SK-N-SH (cell line): ENCODE results near the gene GPR37L1. TPM values are rescaled to one million over a fixed set of nuclear protein-coding genes. Genes with fewer than 3 reads are reported as not detected.

Experiments used
- CTCF ChIA-PET: fragments of 300-600, 350-600 bp; formaldehyde crosslinking; extraction: SDS; loops from one replicate; lab custom pipeline; 2021; lab: Yijun Ruan, JAX
- POLR2A ChIA-PET: fragments of 350-600 bp; sonication (Branson Sonifier 250); formaldehyde crosslinking; extraction: SDS; loops from one replicate; lab custom pipeline; 2020; ENCODE audit warnings: antibody characterized with exemption, inconsistent platforms; lab: Yijun Ruan, JAX
- DNase-seq: peaks from one replicate; pipeline ENCODE4 v3.0.0; 2012
- H2AFZ ChIP-seq: fragments of 200-600 bp; sonication (generic); 2 replicates; pipeline ENCODE4 v1.8.1; 2016; ENCODE audit warnings: antibody characterized with exemption, mild to moderate bottlenecking, low read depth
- H3F3A ChIP-seq: fragments of 200-600 bp; sonication (generic); replicated peaks from 2 replicates; pipeline ENCODE3; 2016; ENCODE audit warnings: antibody characterized with exemption, mild to moderate bottlenecking; ENCODE audit not compliant: insufficient read depth
- H3K27ac ChIP-seq, 2 experiments: fragments of 200-500 bp in 1 of 2; fragments of 200-600 bp in 1 of 2; sonication (Bioruptor generic) in 1 of 2; sonication (generic), shearing (Covaris generic) in 1 of 2; 2 replicates each; pipeline versions ENCODE4 v1.5.1 to v1.6.1; 2014 to 2016; ENCODE audit warnings: low read depth in 2 of 2, inconsistent platforms in 1 of 2, low read length in 1 of 2, mild to moderate bottlenecking in 1 of 2, mixed read lengths in 1 of 2
- H3K27me3 ChIP-seq: fragments of 200-600 bp; sonication (generic), shearing (Covaris generic); 2 replicates; pipeline ENCODE4 v1.6.1; 2016; ENCODE audit warnings: mixed run types; ENCODE audit not compliant: insufficient read depth
- H3K36me3 ChIP-seq, 2 experiments: fragments of 200-500 bp in 1 of 2; fragments of 200-600 bp in 1 of 2; sonication (Bioruptor generic) in 1 of 2; sonication (generic) in 1 of 2; replicated peaks in 1 of 2; 2 replicates each; pipeline versions ENCODE3 to v1.5.1; 2014 to 2016; ENCODE audit warnings: low read length in 1 of 2, mild to moderate bottlenecking in 1 of 2; ENCODE audit not compliant: insufficient read depth in 2 of 2, control insufficient read depth in 1 of 2
- H3K4me1 ChIP-seq, 2 experiments: fragments of 200-500 bp in 1 of 2; fragments of 200-600 bp in 1 of 2; sonication (Bioruptor generic) in 1 of 2; sonication (generic), shearing (Covaris generic) in 1 of 2; 2 replicates each; pipeline versions ENCODE4 v1.5.1 to v1.6.1; 2014 to 2016; ENCODE audit warnings: low read depth in 1 of 2, low read length in 1 of 2, mixed run types in 1 of 2; ENCODE audit not compliant: insufficient read depth in 2 of 2, control insufficient read depth in 1 of 2
- H3K4me2 ChIP-seq: fragments of 200-600 bp; sonication (generic), shearing (Covaris generic); 2 replicates; pipeline ENCODE4 v1.6.1; 2017; ENCODE audit warnings: mixed run types
- H3K4me3 ChIP-seq, 2 experiments: fragments of 200-500 bp in 1 of 2; fragments of 200-600 bp in 1 of 2; sonication (Bioruptor generic) in 1 of 2; sonication (generic), shearing (Covaris generic) in 1 of 2; 2 replicates each; pipeline versions ENCODE4 v1.5.1 to v1.8.1; 2014 to 2016; ENCODE audit warnings: low read depth in 2 of 2, inconsistent platforms in 1 of 2, low read length in 1 of 2, mild to moderate bottlenecking in 1 of 2, mixed read lengths in 1 of 2, moderate library complexity in 1 of 2
- H3K79me2 ChIP-seq: fragments of 200-600 bp; sonication (generic); 2 replicates; pipeline ENCODE4 v1.8.1; 2017; ENCODE audit warnings: mild to moderate bottlenecking; ENCODE audit not compliant: insufficient read depth
- H3K9ac ChIP-seq: fragments of 200-600 bp; sonication (generic); 2 replicates; pipeline ENCODE4 v1.6.1; 2017; ENCODE audit warnings: mixed run types
- H3K9me2 ChIP-seq: fragments of 200-600 bp; sonication (generic); 2 replicates; pipeline ENCODE4 v1.6.1; 2017; ENCODE audit warnings: mixed run types
- H3K9me3 ChIP-seq: fragments of 200-600 bp; sonication (generic); 2 replicates; pipeline ENCODE4 v1.6.1; 2017; ENCODE audit warnings: mixed run types, mild to moderate bottlenecking, moderate library complexity
- H4K20me1 ChIP-seq: fragments of 200-600 bp; sonication (generic); 2 replicates; pipeline ENCODE4 v1.6.1; 2017; ENCODE audit warnings: mild to moderate bottlenecking, mixed run types; ENCODE audit not compliant: insufficient read depth
- ELF1 ChIP-seq: IDR thresholded peaks from 2 replicates; pipeline ENCODE4 v1.4.0; 2012
- EP300 ChIP-seq, 2 experiments: IDR thresholded peaks; 2 replicates each; pipeline versions ENCODE4 v1.4.0 to v1.6.1; 2012; ENCODE audit warnings: borderline replicate concordance in 1 of 2, low read depth in 1 of 2, low read length in 1 of 2
- FOSL2 ChIP-seq: IDR thresholded peaks from 2 replicates; pipeline ENCODE4 v1.4.0; 2012; ENCODE audit warnings: low read depth, mild to moderate bottlenecking, moderate library complexity, borderline replicate concordance
- FOXJ3 ChIP-seq: sonication (generic); formaldehyde crosslinking; IDR thresholded peaks from 2 replicates; pipeline ENCODE4 v1.5.1; 2020; ENCODE audit warnings: mild to moderate bottlenecking, missing genetic modification reagents
- FOXM1 ChIP-seq: IDR thresholded peaks from 2 replicates; pipeline ENCODE4 v1.4.0; 2012; ENCODE audit warnings: low read depth, mild to moderate bottlenecking
- GABPA ChIP-seq: IDR thresholded peaks from 2 replicates; pipeline ENCODE4 v1.4.0; 2012; ENCODE audit warnings: low read depth, mild to moderate bottlenecking
- MAX ChIP-seq: IDR thresholded peaks from 2 replicates; pipeline ENCODE4 v1.4.0; 2012; ENCODE audit warnings: low read depth
- MEF2A ChIP-seq: IDR thresholded peaks from 2 replicates; pipeline ENCODE4 v1.4.0; 2012; ENCODE audit warnings: low read depth, borderline replicate concordance
- MXI1 ChIP-seq: IDR thresholded peaks from 2 replicates; pipeline ENCODE4 v1.6.1; 2012; ENCODE audit warnings: mild to moderate bottlenecking, low read depth, low read length, improper control_type of control experiment
- REST ChIP-seq: IDR thresholded peaks from 2 replicates; pipeline ENCODE4 v1.6.1; 2012; ENCODE audit warnings: mild to moderate bottlenecking, low read depth, low read length, moderate library complexity
- SMC3 ChIP-seq: IDR thresholded peaks from 2 replicates; pipeline ENCODE4 v1.6.1; 2012; ENCODE audit warnings: low read depth, low read length, improper control_type of control experiment
- TAF1 ChIP-seq: IDR thresholded peaks from 2 replicates; pipeline ENCODE4 v1.6.1; 2012; ENCODE audit warnings: low read depth, mild to moderate bottlenecking, low read length, moderate library complexity, borderline replicate concordance
- WGBS: methylation state at CpG from one replicate; pipeline ENCODE4 v1.1.6; 2017; ENCODE audit warnings: low lambda C conversion rate; 5-methylcytosine and 5-hydroxymethylcytosine counted together
- polyA plus RNA-seq, 3 experiments: library from polyadenylated mRNA; depleted of rRNA; stranded (reverse); fragments of >200 nt; gene quantifications; 2 replicates each; pipeline ENCODE4 v1.2.3, GENCODE V29; 2012
- TF ChIP-seq, protein P1 (sequence below): IDR thresholded peaks from 2 replicates; pipeline ENCODE4 v1.4.0; 2012; ENCODE audit warnings: low read depth, borderline replicate concordance
- TF ChIP-seq, protein P2 (sequence below): IDR thresholded peaks from 2 replicates; pipeline ENCODE4; 2012

Gene GPR37L1
- polyA plus RNA-seq, 1 of the 3 experiments (the other 2 are of a cell fraction), result not detected

DNA sequence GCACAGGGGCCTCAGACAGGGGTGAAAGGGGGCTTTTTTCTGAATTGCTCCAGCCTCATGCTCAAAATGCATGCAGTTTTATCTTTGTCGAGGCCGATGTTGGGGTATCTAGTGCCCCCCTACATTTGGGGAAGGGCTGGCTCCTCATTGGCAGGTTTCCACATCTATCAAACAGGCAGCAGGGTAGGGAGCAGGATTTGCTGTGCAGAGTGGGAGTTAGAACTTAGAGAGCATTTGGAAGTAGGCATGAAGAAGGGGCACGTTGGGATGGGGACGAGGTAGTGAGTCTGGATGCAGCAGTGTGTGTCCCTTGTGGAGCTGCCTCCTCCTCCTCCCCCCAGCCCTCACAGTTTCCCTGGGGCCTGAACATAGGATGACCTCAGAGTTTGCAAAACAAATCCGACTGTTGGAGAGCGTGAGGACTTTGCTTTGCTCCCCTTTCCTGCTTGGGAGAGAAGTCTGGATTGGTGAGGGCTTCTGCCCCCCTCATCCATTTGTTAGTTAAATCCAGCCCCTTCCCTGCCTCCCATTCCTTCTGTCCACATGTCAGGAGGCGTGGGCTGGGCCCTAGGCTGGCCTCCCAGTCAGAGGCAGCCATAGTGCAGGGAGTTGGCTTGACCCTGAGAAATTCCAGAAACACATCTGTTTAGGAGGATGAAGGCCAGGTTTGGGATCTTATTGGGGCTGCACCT, 36.9 kb upstream of the GPR37L1 start:
- DNase-seq, result no peak
- no peaks in the 10 kb centered on the region; the same call in 1 of the 2 replicates for H3K27me3 ChIP-seq
- no peaks in the 10 kb centered on the region for H3F3A ChIP-seq
- no peaks in the 10 kb centered on the region for H3K9me3 ChIP-seq
- H3K9me2 ChIP-seq, result no peaks in the 10 kb centered on the region
- WGBS, result 80% methylated on average over 6 of the region's 7 CpGs
- no peak overlapping the region for H3K9ac ChIP-seq
- H3K4me1 ChIP-seq, result peaks cover 0 to 5% of the 10 kb centered on the region in 2 experiments; a peak in 1 of 4 replicates
- H4K20me1 ChIP-seq, result no peaks in the 10 kb centered on the region
- ChIA-PET POLR2A (no interaction called here), CTCF (interaction anchor here (1.2 to 1.4 kb wide), 3 partner anchors 13 to 33 kb away, joined by 3 to 5 read pairs (median 3); no protein-coding TSS in a partner anchor)
- no peak for TF ChIP-seq SMC3
- no peak for TF ChIP-seq MXI1
- no peak for TF ChIP-seq GABPA
- TF ChIP-seq MAX, result no peak
- TF ChIP-seq, protein P1, sequence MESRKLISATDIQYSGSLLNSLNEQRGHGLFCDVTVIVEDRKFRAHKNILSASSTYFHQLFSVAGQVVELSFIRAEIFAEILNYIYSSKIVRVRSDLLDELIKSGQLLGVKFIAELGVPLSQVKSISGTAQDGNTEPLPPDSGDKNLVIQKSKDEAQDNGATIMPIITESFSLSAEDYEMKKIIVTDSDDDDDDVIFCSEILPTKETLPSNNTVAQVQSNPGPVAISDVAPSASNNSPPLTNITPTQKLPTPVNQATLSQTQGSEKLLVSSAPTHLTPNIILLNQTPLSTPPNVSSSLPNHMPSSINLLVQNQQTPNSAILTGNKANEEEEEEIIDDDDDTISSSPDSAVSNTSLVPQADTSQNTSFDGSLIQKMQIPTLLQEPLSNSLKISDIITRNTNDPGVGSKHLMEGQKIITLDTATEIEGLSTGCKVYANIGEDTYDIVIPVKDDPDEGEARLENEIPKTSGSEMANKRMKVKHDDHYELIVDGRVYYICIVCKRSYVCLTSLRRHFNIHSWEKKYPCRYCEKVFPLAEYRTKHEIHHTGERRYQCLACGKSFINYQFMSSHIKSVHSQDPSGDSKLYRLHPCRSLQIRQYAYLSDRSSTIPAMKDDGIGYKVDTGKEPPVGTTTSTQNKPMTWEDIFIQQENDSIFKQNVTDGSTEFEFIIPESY, result no peak
- no peak for TF ChIP-seq EP300 (IDR thresholded peaks at IDR 0.05; ENCODE audit: borderline replicate concordance in 1 of 2, low read depth in 1 of 2, low read length in 1 of 2)
- TF ChIP-seq MEF2A, result no peak
- no peak for TF ChIP-seq FOXM1
- TF ChIP-seq REST, result no peak
- TF ChIP-seq FOSL2, result no peak
- no peak for TF ChIP-seq TAF1
- no peak for TF ChIP-seq FOXJ3 (CRISPR knock-in tag)
- TF ChIP-seq, protein P2, sequence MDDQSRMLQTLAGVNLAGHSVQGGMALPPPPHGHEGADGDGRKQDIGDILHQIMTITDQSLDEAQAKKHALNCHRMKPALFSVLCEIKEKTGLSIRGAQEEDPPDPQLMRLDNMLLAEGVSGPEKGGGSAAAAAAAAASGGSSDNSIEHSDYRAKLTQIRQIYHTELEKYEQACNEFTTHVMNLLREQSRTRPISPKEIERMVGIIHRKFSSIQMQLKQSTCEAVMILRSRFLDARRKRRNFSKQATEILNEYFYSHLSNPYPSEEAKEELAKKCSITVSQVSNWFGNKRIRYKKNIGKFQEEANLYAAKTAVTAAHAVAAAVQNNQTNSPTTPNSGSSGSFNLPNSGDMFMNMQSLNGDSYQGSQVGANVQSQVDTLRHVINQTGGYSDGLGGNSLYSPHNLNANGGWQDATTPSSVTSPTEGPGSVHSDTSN, result no peak
- TF ChIP-seq ELF1, result no peak
- H3K4me3 ChIP-seq, result no peak overlapping the region
- H3K27ac ChIP-seq, result no peak overlapping the region
- H3K36me3 ChIP-seq, result no peaks in the 10 kb centered on the region
- H3K79me2 ChIP-seq, result no peaks in the 10 kb centered on the region
- H3K4me2 ChIP-seq, result no peak overlapping the region
- H2AFZ ChIP-seq, result no peak overlapping the region
